ENCODE measurements around the gene NPL.

The NPL gene

DNA sequence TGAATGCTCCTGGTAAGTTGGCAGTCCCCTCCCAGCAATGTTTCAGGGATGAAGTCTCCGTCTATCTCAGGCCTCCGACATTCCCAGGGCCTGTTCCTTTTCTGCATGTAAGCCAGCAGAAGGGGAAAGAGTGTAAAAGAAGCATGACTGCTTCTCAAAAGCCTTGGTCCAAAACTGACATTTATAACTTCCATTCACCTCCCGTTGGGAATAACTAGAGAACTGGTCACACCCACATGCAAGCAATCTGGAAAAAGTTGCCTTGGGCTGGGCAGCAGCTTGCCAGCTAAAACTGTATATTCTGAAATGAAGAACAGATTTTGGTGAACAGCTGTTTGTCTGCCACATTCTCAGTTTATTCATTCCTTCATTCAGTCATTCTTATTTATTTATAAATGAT lies 24.2 kb upstream of the NPL start:
- no peak for DNase-seq (ENCODE audit: low spot score)
- TF ChIP-seq, protein P1, sequence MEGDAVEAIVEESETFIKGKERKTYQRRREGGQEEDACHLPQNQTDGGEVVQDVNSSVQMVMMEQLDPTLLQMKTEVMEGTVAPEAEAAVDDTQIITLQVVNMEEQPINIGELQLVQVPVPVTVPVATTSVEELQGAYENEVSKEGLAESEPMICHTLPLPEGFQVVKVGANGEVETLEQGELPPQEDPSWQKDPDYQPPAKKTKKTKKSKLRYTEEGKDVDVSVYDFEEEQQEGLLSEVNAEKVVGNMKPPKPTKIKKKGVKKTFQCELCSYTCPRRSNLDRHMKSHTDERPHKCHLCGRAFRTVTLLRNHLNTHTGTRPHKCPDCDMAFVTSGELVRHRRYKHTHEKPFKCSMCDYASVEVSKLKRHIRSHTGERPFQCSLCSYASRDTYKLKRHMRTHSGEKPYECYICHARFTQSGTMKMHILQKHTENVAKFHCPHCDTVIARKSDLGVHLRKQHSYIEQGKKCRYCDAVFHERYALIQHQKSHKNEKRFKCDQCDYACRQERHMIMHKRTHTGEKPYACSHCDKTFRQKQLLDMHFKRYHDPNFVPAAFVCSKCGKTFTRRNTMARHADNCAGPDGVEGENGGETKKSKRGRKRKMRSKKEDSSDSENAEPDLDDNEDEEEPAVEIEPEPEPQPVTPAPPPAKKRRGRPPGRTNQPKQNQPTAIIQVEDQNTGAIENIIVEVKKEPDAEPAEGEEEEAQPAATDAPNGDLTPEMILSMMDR (IDR thresholded peaks at IDR 0.05; ENCODE audit: borderline replicate concordance, control extremely low read depth, extremely low read depth, insufficient read depth, missing control alignments): no peak
- in situ Hi-C loops (cut with MboI; ENCODE audit: low sequenced_read_pairs, unreplicated experiment): no loop called here

DNA sequence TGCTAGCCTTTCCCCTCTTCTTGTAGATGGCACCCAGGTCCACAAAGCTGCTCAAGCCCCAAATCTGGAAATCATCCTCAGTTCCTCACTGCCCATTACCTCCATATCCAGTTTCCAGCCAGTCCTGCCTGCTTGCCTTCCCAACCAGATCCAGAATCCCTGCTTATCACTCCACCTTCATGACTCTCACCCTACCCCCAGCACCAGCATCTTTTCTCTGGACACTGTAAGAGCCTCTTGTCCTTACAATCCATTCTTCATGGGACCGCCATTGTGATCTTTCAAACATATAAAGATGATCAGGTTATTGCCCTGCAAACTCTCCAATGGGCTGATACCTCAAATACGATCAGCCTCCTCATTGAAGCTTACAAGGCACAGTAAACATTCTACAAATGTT lies 23.5 kb upstream of the NPL start:
- TF ChIP-seq, protein P1 (IDR thresholded peaks at IDR 0.05; ENCODE audit: borderline replicate concordance, control extremely low read depth, extremely low read depth, insufficient read depth, missing control alignments): no peak
- DNase-seq (ENCODE audit: low spot score): no peak
- in situ Hi-C loops (cut with MboI; ENCODE audit: low sequenced_read_pairs, unreplicated experiment): no loop called here

DNA sequence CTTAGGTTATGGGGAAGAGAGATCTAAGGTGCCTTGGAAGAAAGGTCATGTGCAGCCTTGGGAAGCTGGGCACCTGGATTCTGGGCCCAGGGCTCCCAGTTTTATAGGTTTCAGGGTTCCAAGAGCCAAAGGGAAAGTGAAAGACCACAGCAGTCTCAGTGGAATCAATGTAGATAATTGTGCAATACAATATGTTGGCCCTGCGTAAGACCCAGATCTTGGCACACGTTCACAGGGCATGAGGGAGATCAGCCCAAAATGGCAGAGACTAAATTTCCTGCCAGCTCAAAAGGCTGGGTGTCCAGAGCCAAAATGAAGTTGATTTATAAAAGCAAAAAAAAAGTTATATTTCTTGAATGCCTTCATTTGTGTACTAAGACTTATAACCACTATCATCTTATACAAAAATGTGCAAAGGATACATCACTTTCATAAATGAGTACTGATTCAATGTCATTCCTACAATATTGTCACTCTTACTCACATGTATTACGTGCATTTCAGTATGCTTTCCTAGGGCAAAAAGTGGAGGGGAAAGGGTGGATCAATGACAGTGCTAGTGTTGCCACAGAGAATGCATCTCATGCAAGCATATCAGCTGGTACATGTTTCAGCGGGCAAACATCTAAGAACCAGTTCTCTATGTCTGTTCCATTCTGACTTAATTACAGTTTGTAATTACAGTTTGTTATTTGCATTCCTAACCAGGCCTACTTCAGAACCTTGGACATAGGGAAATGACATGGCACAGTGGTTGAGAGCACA lies 22.5 kb upstream of the NPL start:
- in situ Hi-C loops (cut with MboI; ENCODE audit: low sequenced_read_pairs, unreplicated experiment): no loop called here
- TF ChIP-seq, protein P1 (IDR thresholded peaks at IDR 0.05; ENCODE audit: borderline replicate concordance, control extremely low read depth, extremely low read depth, insufficient read depth, missing control alignments): no peak
- DNase-seq (ENCODE audit: low spot score): no peak

DNA sequence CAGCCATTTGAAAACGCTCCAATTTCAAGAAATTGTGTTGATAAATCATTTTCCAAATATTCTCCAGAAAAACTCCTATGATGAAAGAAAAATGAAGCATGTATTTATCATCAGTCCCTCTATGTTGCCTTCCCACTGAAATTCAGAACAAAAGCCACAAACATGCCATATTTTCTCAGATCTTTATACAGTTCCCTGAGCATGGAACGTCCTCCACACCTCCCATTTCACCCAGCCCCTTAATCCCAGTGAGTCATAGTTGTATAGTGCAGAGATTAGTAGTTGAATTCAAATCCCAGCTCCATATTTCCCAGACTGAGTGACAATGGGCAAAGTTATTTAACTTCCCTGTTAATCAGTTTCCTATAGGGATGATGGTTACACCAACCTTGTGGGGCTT lies 20.6 kb upstream of the NPL start:
- DNase-seq (ENCODE audit: low spot score): no peak
- TF ChIP-seq, protein P1 (IDR thresholded peaks at IDR 0.05; ENCODE audit: borderline replicate concordance, control extremely low read depth, extremely low read depth, insufficient read depth, missing control alignments): no peak
- in situ Hi-C loops (cut with MboI; ENCODE audit: low sequenced_read_pairs, unreplicated experiment): no loop called here

DNA sequence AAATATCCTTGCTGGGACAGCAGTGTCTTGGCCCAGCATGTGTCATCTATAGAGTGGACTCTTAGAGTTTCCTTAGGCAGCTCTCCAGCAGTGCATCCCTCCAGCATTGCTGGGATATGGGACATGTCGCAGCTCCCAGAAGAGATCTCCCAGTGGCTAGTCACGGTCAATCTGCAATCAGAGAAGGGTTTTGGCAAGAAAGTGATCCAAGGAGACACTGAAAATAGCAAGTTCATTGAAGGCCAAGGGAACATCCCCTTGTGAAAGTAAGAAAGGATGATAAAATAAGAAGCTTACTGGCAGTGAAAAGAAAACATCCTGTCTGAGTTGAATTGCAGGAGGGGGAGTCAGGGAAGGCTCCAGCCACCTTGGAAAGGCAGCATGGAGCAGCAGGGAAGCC lies 19.3 kb upstream of the NPL start:
- no peak for DNase-seq (ENCODE audit: low spot score)
- in situ Hi-C loops (cut with MboI; ENCODE audit: low sequenced_read_pairs, unreplicated experiment): no loop called here
- TF ChIP-seq, protein P1 (IDR thresholded peaks at IDR 0.05; ENCODE audit: borderline replicate concordance, control extremely low read depth, extremely low read depth, insufficient read depth, missing control alignments): no peak

DNA sequence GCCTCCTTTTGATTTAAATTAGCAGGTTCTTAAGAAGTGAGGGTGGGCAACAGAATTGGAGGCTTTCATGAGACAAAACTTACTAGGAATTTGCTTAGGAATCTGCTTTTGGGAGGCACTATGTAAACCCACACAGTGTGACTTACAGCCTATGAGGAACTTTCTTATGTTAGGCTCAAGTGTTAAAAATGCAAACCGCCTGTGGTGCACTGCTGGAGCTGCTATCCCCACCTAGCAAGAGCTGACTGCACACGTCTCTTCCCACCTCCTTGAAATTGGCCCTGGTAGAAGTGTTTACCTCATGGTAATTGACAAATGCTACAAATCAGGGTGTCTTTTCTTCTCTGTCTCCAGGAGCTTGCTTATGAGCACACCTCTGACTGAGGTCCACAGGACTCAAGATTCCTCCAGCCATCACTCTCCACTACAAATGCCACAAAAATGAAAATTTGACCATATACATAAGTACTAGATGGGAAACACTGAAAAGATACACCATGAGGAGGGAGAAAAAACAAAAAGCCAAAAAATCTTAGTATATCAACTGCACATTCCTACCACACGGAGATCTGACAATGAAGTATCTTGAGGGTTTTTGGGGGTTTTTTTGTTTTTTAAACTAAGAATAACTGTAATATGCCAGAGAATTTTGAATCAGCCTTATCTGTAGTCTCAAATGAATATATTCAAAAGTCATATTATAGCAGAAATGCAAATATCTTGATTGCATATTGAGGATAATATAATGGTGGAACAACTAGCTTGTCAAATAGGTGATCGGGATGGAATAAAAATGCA lies 18.2 kb upstream of the NPL start:
- TF ChIP-seq, protein P1 (IDR thresholded peaks at IDR 0.05; ENCODE audit: borderline replicate concordance, control extremely low read depth, extremely low read depth, insufficient read depth, missing control alignments): no peak
- DNase-seq (ENCODE audit: low spot score): no peak
- in situ Hi-C loops (cut with MboI; ENCODE audit: low sequenced_read_pairs, unreplicated experiment): no loop called here

Data from GM13976 (cell line).